ENCODE results near the gene EPS8L2. TPM values are rescaled to one million over a fixed set of nuclear protein-coding genes. Genes with fewer than 3 reads are reported as not detected.
A peak's percentile ranks its signal among the peaks of the same experiment; 100 is the strongest.

Gene EPS8L2
- polyA plus RNA-seq, 3 donors = 0.55 TPM; not detected in 2

DNA sequence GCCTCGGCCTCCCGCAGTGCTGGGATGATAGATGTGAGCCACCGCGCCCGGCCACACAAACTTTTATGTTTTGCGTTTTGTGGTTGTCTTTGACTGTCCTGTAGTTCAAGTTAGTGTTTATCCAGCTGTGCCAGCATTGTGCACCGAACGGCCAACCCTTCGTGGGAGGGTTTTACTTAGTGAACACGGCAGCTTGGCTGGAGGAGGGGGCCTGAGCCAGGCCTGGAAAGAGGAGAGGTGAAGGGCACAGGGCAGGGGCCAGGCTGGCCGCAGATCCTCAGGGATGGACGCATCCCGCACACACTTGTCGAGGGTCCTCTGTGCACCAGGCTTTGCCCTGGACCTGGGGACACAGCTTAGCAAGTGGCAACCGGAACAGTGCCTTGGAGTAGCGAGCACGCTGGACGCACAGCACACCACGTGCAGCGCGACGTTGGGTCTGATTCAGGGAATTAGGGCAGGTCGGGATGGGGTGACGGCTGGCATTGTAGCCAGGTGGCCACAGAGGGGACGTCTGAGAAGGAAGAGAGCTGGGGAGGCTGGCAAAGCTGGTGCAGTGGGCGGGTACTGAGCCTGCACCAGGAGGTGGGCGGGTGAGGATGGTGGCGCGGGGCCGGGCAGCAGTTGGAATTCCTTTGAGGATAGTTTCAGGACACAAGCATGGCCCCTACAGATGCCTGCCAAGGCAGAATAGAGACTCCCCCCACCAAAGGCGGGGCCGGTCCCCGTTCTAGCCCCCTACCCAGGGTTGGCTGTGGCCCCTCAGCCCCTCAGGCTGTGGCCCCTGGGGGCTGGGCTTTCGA, 13.4 kb downstream of the EPS8L2 start:
- no peaks in the 10 kb centered on the region for H4K20me1 ChIP-seq (ENCODE audit: insufficient read depth, low read length)
- peaks cover 0 to 30% (median 5%) of the 10 kb centered on the region in 7 donors for H3K9me3 Mint-ChIP-seq
- TF ChIP-seq, protein P1, sequence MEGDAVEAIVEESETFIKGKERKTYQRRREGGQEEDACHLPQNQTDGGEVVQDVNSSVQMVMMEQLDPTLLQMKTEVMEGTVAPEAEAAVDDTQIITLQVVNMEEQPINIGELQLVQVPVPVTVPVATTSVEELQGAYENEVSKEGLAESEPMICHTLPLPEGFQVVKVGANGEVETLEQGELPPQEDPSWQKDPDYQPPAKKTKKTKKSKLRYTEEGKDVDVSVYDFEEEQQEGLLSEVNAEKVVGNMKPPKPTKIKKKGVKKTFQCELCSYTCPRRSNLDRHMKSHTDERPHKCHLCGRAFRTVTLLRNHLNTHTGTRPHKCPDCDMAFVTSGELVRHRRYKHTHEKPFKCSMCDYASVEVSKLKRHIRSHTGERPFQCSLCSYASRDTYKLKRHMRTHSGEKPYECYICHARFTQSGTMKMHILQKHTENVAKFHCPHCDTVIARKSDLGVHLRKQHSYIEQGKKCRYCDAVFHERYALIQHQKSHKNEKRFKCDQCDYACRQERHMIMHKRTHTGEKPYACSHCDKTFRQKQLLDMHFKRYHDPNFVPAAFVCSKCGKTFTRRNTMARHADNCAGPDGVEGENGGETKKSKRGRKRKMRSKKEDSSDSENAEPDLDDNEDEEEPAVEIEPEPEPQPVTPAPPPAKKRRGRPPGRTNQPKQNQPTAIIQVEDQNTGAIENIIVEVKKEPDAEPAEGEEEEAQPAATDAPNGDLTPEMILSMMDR (IDR thresholded peaks at IDR 0.05) = no peak
- H3K27me3 Mint-ChIP-seq (ENCODE audit: low read depth in 3 of 3) = peaks cover 48 to 76% (median 55%) of the 10 kb centered on the region in 3 donors
- peaks cover 0 to 5% of the 10 kb centered on the region in 2 donors for H3K9me3 ChIP-seq (replicated peaks in 1 of 2; ENCODE audit: control insufficient read depth in 1 of 2, insufficient read depth in 1 of 2, low read length in 2 of 2)
- peaks cover 0 to 1% of the 10 kb centered on the region in 2 donors for H3K36me3 Mint-ChIP-seq
- H3K4me3 ChIP-seq (replicated peaks in 1 of 3; ENCODE audit: low read depth in 2 of 3, low read length in 3 of 3) = no peak overlapping the region
- peaks cover 20 to 29% of the 10 kb centered on the region in 2 donors for H3K4me1 ChIP-seq (ENCODE audit: control insufficient read depth in 1 of 2, insufficient read depth in 2 of 2, low read length in 2 of 2)
- intact Hi-C loops (cut with micrococcal nuclease) = loop anchor here in 1 of 2 donors (5.0 kb wide), 1 partner anchor 57 kb away; no protein-coding TSS in a partner anchor
- H3K79me2 ChIP-seq (ENCODE audit: insufficient read depth, low read length) = no peaks in the 10 kb centered on the region
- peaks cover 11% of the 10 kb centered on the region for H3K4me1 Mint-ChIP-seq
- peaks cover 0 to 36% of the 10 kb centered on the region in 2 donors for H3K27me3 ChIP-seq (ENCODE audit: control insufficient read depth in 2 of 2, insufficient read depth in 2 of 2, low read length in 2 of 2)
- no peak for DNase-seq
- WGBS (ENCODE audit: insufficient coverage) = 87% methylated on average over 32 of the region's 34 CpGs
- no peak overlapping the region for H3K9ac ChIP-seq (ENCODE audit: insufficient read depth, low read length, poor library complexity, severe bottlenecking)
- no peak overlapping the region for H3K4me2 ChIP-seq (replicated peaks; ENCODE audit: extremely low read depth, low read length, poor library complexity, severe bottlenecking)
- no peak overlapping the region for H2AFZ ChIP-seq (ENCODE audit: insufficient read depth, low read depth, low read length, poor library complexity, severe bottlenecking)
- peak overlapping the region; percentile 28 to 82 for H3K4me3 Mint-ChIP-seq
- no peaks in the 10 kb centered on the region for H3K36me3 ChIP-seq (replicated peaks in 1 of 2; ENCODE audit: control insufficient read depth in 1 of 2, insufficient read depth in 2 of 2, low read length in 2 of 2)
- H3K27ac ChIP-seq (ENCODE audit: low read depth in 1 of 2, low read length in 2 of 2) = no peak overlapping the region
- no peak overlapping the region for H3K27ac Mint-ChIP-seq

DNA sequence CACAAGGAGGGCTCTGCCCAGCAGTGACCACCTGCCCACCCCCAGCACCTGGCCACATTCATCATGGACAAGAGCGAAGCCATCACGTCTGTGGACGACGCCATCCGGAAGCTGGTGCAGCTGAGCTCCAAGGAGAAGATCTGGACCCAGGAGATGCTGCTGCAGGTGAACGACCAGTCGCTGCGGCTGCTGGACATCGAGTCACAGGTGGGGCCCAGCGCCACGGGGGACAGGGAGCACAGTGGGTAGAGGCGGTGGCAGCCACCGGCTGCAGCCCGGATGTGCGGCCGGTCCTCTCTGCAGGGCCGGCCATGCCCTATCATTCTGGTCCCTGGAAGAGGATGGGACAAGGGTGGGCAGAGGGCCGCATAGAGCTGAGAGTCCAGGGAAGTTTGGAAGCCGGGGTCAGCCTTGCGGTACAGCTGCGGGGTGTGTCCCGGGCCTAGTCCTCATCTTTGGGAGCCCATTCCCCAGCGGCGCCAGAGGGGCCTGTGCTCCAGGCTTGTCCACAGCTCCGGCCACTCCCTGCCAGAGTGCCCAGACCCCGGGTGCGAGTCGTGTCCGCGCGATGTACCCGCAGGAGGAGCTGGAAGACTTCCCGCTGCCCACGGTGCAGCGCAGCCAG, 14.1 kb downstream of the EPS8L2 start:
- TF ChIP-seq, protein P1 (IDR thresholded peaks at IDR 0.05) = no peak
- H3K4me3 ChIP-seq (replicated peaks in 1 of 3; ENCODE audit: low read depth in 2 of 3, low read length in 3 of 3) = peak overlapping the region in 1 of 3 experiments; percentile 59
- Mint-ChIP-seq H3K36me3 (peaks cover 0 to 1% of the 10 kb centered on the region in 2 donors), H3K4me1 (peaks cover 11% of the 10 kb centered on the region), H3K9me3 (peaks cover 0 to 30% (median 5%) of the 10 kb centered on the region in 7 donors), H3K27ac (no peak overlapping the region), H3K27me3 (ENCODE audit: low read depth in 3 of 3) (peaks cover 51 to 78% (median 56%) of the 10 kb centered on the region in 3 donors), H3K4me3 (peak overlapping the region; percentile 45 to 82)
- peak overlapping the region; percentile 63 for H2AFZ ChIP-seq (ENCODE audit: insufficient read depth, low read depth, low read length, poor library complexity, severe bottlenecking)
- 65% methylated on average over 33 of the region's 35 CpGs for WGBS (ENCODE audit: insufficient coverage)
- peak overlapping the region; percentile 72 for H3K4me2 ChIP-seq (replicated peaks; ENCODE audit: extremely low read depth, low read length, poor library complexity, severe bottlenecking)
- H3K9me3 ChIP-seq (replicated peaks in 1 of 2; ENCODE audit: control insufficient read depth in 1 of 2, insufficient read depth in 1 of 2, low read length in 2 of 2) = peaks cover 0 to 5% of the 10 kb centered on the region in 2 donors
- no peaks in the 10 kb centered on the region for H4K20me1 ChIP-seq (ENCODE audit: insufficient read depth, low read length)
- peaks cover 0 to 43% of the 10 kb centered on the region in 2 donors for H3K27me3 ChIP-seq (ENCODE audit: control insufficient read depth in 2 of 2, insufficient read depth in 2 of 2, low read length in 2 of 2)
- DNase-seq = no peak
- no peak overlapping the region for H3K9ac ChIP-seq (ENCODE audit: insufficient read depth, low read length, poor library complexity, severe bottlenecking)
- intact Hi-C loops (cut with micrococcal nuclease) = loop anchor here in 1 of 2 donors (5.0 kb wide), 1 partner anchor 58 kb away; no protein-coding TSS in a partner anchor
- peaks cover 20 to 29% of the 10 kb centered on the region in 2 donors for H3K4me1 ChIP-seq (ENCODE audit: control insufficient read depth in 1 of 2, insufficient read depth in 2 of 2, low read length in 2 of 2)
- H3K36me3 ChIP-seq (replicated peaks in 1 of 2; ENCODE audit: control insufficient read depth in 1 of 2, insufficient read depth in 2 of 2, low read length in 2 of 2) = no peaks in the 10 kb centered on the region
- H3K79me2 ChIP-seq (ENCODE audit: insufficient read depth, low read length) = no peaks in the 10 kb centered on the region
- no peak overlapping the region for H3K27ac ChIP-seq (ENCODE audit: low read depth in 1 of 2, low read length in 2 of 2)
